Stimulated activated CD4-positive, alpha-beta T cell treated with anti-CD3 and anti-CD28 coated beads, Interleukin-2, amount 100 ng/mL, for 24 hours (primary cell): Measurements from ENCODE around the gene FBXO24.

Experiments
- DNase-seq, 2 donors: peaks; one replicate each; pipeline ENCODE4 v3.0.0-alpha.2; 2020

FBXO24 gene

DNA sequence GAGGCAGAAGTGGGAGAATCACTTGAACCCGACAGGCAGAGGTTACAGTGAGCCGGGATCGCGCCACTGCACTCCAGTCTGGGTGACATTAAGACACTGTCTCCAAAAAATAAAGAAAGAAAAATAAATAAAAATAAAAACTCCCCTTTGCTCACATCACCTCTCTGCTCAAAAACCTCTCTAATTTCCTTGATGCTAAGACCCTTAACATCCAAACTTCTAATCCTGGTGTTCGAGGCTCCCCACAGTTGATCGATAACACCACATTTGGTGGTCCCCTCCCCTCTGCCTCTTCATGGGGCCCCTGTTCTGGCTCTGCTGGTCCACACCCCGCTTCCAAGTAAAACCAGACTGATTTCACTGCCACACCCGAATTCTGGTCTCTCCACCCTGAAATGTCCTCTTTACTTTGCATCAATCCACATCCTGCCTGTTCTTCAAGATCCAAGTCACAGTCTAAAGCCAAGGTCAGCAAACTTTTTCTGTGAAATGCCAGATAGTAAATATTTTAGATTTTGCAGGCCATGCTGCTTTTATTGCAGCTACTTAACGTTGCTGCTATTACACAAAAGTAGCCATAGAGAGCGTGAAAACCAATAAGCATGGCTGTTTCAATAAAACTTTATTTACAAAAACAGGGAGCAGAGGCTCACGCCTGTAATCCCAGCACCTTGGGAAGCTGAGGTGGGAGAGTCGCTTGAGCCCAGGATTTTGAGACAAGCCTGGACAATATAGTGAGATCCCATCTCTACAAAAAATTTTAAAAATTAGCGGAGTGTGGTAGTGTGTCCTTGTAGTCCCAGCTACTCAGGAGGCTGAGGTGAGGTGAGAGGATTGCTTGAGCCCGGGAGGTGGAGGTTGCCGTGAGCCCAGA lies 38.1 kb downstream of the FBXO24 start:
- DNase-seq = no peak

DNA sequence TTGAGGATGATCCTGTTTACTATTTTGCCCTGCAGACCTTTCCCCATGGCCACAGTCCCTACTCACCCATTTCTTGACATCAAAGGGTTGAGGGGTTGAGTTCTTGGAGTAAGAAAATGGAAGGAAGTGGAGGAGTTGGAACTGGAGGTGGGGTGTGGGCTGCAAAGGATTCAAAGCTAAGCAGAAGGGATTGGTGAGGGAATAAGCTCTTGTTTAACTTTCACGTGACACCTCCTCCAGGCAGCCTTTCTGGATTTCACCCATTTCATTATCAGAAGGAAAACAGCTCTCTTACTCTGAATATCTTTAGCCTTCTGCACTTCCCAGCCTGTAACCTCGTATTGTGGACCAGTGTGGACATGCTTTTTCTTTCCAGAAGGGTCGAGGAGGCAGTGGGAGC lies 39.9 kb downstream of the FBXO24 start:
- DNase-seq = no peak

DNA sequence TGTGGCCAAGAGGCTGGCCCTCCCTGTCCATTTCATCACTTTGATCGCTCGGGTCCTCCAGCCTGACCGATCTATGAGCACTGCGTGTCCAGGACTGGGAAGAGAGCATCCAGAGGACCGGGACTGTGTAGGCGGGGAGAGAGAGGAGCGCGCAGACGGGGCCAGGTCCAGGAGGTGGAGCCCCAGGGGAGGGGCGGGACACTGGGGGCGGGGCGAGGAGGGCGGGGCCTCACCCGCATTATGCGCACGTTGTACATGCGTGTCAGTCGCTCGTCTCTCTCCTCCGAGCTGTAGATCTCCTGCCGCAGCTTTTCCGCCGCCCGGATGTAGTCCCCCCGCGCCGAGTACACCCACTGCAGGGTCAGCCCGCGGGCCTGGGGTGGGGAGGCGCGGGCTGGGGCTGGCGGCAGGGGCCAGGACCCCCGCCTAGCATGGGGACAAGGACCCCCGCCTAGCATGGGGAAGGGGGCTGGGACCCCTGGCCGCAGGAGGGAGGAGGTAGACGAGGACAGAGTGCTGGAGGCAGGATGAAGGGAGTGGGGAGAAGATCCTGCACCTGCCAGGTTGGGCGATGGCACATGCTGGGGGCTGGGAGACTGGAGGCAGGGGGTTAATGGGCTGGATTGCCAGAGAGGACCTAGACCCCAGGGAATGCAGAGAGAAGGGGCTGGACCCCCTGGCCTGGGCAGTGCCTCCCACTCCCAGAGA lies 40.6 kb downstream of the FBXO24 start:
- DNase-seq = peak; percentile 85 to 89

DNA sequence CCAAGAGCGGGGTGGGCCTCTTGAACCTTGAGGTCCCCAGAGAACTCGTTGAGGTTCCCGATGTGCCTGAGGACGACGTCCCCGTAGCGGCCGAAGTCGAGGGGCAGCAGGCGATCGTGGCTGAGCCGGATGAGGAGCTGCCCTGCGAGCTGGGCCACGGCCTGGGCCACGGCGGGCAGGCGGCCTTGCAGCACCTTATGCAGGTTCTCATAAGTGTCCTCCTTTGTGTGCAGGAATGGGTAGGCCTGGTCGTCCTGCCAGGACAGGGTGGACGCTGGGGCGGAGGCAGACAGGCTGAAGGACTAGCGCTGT lies 41.1 kb downstream of the FBXO24 start:
- no peak for DNase-seq

GRCh38 chr7:100629117-100629716 lies 43.1 kb downstream of the FBXO24 start:
- DNase-seq = peak in 1 of 2 donors; percentile 50

DNA sequence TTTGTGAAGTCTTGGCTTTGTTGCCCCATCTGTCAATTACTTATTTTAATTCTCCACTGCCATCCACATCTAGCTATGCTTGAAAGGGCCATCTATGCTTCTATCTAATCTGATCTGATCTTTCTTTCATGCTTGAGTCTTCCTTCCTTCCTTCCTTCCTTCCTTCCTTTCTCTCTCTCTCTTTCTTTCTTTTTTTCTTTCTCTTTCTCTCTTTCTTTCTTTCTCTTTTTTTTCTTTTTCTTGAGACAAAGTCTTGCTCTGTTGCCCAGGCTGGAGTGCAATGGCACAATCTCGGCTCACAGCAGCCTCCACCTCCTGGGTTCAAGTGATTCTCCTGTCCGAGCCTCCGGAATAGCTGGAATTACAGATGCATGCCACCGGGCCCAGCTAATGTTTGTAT lies 43.9 kb downstream of the FBXO24 start:
- DNase-seq = no peak

GRCh38 chr7:100632951-100633717 lies 47.0 kb downstream of the FBXO24 start:
- DNase-seq = peak; percentile 66 to 76

DNA sequence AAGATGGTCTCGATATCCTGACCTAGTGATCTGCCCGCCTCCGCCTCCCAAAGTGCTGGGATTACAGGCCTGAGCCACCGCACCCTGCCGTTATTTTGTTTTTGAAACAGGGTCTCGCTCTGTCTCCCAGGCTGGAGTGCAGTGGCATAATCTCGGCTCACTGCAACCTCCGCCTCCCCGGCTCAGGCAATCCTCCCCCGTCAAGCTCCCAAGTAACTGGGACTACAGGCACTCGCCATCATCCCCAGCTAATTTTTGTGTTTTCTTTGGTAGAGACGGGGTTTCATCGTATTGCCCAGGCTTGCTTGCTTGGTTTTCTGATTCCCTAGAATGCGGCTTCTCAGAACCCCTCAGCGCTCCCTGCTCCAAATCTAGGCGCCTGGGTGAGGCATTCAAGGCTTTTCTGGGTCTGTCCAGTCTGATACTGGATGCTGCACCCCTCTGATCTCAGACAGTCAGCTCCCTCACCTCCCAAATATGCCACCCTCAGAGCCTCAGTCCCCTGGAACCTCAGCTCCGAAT lies 53.9 kb downstream of the FBXO24 start:
- DNase-seq = no peak

DNA sequence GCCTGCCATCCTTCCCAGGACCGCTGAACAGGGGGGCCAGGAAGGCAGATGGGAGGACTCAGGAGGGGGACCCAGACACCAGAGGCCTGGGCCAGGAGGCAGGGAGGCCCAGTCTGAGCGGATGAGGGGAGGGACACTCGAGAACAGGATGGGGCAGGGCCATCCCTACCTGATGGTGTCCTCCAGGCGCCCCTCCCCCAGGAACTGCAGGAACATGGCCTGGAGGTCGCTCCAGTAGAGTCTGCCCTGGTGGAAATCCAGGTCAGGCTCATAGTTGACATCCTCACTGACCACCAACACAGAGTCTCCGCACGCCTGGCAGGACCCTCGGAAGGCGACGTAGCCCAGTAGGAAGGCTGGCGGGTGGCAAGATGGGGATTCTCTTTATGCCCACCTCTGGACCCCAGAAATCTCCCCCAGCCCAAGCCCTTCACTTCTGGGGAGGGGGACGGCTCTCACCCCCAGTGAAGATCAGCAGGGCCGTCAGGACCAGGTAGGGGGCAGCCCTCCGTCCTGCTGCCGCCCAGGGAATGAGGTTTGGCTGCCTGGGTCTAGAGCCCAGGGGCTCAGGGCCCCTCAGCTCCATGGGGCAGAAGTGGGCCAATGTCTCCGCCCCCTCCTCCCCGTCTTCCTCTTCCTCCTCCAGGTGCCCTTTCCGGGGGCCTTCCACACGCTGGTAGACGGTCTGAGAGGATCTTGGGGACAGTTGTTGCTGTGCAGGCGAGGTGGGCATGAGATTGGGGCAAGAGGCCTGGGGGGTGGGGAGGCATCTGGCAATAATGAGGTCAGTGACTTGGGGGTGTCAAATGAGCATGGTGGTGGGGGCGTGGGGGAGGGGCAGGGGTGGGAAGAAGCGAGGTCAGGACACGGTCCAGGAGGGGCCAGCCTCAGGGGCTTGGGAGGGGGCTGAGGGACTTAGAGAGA lies 54.7 kb downstream of the FBXO24 start:
- DNase-seq = no peak

DNA sequence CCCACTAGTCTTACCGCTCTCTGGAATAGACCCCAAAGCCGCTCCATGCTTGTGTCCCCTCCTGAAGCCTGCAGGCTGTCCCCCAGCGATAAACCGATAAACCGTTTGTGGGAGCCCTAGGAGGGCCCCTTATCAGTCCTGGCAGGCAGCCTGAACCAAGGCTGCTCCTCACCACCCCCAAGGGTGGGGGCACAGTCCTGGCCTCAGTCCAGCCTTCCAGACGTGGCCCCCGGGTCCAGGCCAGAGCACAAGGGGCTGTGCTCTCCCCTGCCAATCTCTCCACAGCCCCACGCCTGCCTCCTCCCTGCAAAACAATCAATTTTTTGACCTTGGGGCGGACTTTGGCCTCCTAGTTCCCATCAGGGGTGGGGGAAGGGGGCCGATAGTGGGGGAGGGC lies 55.3 kb downstream of the FBXO24 start, which contains the start of gene TFR2:
TSS of gene TFR2 (minus strand) at position 90 of the 397 bp plus-strand sequence. CDS start at position 47, 43 bp downstream.
- no peak for DNase-seq

GRCh38 chr7:100641860-100642533 lies 55.9 kb downstream of the FBXO24 start:
- DNase-seq = no peak

GRCh38 chr7:100642534-100642907 lies 56.4 kb downstream of the FBXO24 start:
- peak in 1 of 2 donors; percentile 55 for DNase-seq

DNA sequence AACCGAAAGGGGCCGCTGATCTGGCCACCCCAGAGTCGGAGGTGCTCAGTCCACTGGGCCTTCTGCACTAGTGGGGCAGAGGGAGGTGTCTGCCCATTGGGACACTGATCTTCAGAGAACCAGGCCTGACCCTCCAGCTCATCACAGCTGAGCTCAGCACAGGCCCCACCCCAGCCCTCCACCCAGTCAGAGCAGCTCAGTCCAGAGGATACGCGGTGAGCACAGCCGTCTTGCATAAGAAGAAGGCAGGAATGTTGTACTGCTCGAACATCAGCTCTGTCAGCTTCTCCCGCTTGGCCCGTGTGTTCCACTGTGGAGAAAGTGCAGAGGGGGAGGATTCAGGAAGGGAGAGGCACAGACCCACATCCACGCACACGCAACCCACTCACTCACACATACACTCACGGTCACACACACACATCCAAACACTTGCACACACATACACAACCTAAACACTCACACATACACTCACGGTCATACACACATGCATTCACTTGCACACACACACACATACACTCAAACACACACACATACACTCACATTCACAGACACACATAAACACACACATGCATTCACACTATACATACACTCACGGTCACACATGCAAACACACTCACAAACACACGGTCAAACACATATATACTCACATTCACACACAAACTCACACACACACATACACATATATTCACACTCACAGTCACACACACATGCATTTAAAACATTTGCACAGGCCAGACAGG lies 63.9 kb downstream of the FBXO24 start:
- DNase-seq = no peak
